Gastrocnemius medialis (tissue), 4 donors: ENCODE data around the gene ITPR3. TPM values are rescaled to one million over a fixed set of nuclear protein-coding genes. Genes with fewer than 3 reads are reported as not detected.

Experiments
- ATAC-seq, 2 donors: fragments of 150-250 bp; one replicate each; pipeline ENCODE4 v1.9.1; 2016
- DNase-seq, 2 donors: peaks; one replicate each; pipeline ENCODE4 v3.0.0-alpha.2; 2019
- H3K27ac ChIP-seq, 4 donors: fragments of 200-600 bp; sonication (generic); 1 replicate in 1 of 4; 2 replicates in 3 of 4; pipeline ENCODE4 v1.5.1; 2016 to 2018; ENCODE audit warnings: mild to moderate bottlenecking in 2 of 4, moderate library complexity in 1 of 4
- H3K27me3 ChIP-seq, 3 donors: fragments of 200-600 bp; sonication (generic) in 2 of 3; 1 replicate in 1 of 3; 2 replicates in 2 of 3; pipeline versions ENCODE4 v1.5.1 to v1.6.0; 2016 to 2019; ENCODE audit warnings: mild to moderate bottlenecking in 1 of 3, moderate library complexity in 1 of 3
- H3K36me3 ChIP-seq, 2 donors: fragments of 200-600 bp; sonication (generic) in 1 of 2; one replicate each; pipeline ENCODE4 v1.5.1; 2017 to 2018
- H3K4me1 ChIP-seq, 2 donors: fragments of 200-600 bp; sonication (generic) in 1 of 2; one replicate each; pipeline ENCODE4 v1.5.1; 2016 to 2017; ENCODE audit warnings: mild to moderate bottlenecking in 2 of 2
- H3K4me3 ChIP-seq, 4 donors: fragments of 200-600 bp; sonication (generic) in 3 of 4; 1 replicate in 1 of 4; 2 replicates in 3 of 4; pipeline ENCODE4 v1.5.1; 2016 to 2019; ENCODE audit warnings: mild to moderate bottlenecking in 2 of 4
- H3K9me3 ChIP-seq, 3 donors: fragments of 200-600 bp; sonication (generic) in 2 of 3; 1 replicate in 1 of 3; 2 replicates in 2 of 3; pipeline ENCODE4 v1.5.1; 2016 to 2019
- POLR2A ChIP-seq, 2 donors: fragments of 450-650 bp; IDR thresholded peaks; one replicate each; pipeline ENCODE4 v1.6.1; 2017; ENCODE audit warnings: antibody characterized with exemption in 2 of 2, mild to moderate bottlenecking in 2 of 2, moderate library complexity in 2 of 2
- in situ Hi-C, 4 donors: fragments of 200-750 bp; cut with MboI; loops; one replicate each; pipeline versions ENCODE4 v1.15.0 to v1.8.0; 2017; ENCODE audit warnings: low sequenced_read_pairs in 4 of 4
- intact Hi-C: fragments of 100-400 bp; cut with DNase I; formaldehyde crosslinking; loops from one replicate; pipeline ENCODE4 v1.15.1; 2023; ENCODE audit warnings: low total_unique reads
- total RNA-seq, 4 donors: library from RNA; depleted of rRNA; stranded (reverse); fragments of >200 nt; gene quantifications; one replicate each; pipeline versions ENCODE4 v1.1.0 to v1.2.3, GENCODE V29; 2016
- TF ChIP-seq, protein P1 (sequence below), 5 experiments: fragments of 450-650 bp in 3 of 5; fragments of 200-600 bp in 2 of 5; sonication (generic) in 2 of 5; IDR thresholded peaks in 4 of 5; conservative IDR thresholded peaks in 1 of 5; 1 replicate in 4 of 5; 2 replicates in 1 of 5; pipeline ENCODE4 v1.5.1; 2016 to 2019; ENCODE audit warnings: antibody characterized with exemption in 5 of 5, mild to moderate bottlenecking in 3 of 5, moderate library complexity in 3 of 5

The ITPR3 gene
- total RNA-seq, 4 donors from 2014 or later, result 1.9 to 6.8 (median 4.2) TPM

DNA sequence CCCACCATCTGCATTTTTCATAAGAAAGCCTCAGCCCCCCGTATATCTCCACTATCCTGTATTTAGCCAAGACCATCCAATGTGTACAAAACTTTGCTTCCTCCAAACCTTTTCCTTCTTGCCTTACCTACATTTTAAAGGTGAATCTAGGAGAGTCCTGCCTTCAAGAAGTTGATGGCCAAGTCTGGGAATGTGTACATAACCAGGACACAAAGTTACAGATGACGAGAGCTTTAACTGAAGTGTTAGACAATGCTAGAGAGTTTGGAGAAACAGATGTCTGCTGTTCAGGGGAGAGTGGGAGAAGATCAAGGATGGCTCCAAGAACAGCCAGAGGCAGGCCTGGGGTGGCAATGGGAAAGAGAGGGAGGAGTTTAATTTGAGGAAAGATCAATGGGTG, 92.7 kb downstream of the ITPR3 start:
- Histone ChIP-seq H3K9me3 (no peaks in the 10 kb centered on the region), H3K4me1 (peaks cover 28 to 35% of the 10 kb centered on the region in 2 donors), H3K36me3 (peaks cover 0 to 1% of the 10 kb centered on the region in 2 donors), H3K27me3 (no peaks in the 10 kb centered on the region), H3K27ac (peak overlapping the region; percentile 34 to 63 (median 56)), H3K4me3 (no peak overlapping the region)
- DNase-seq (no peak), ATAC-seq (no peak)
- intact Hi-C loops, result no loop called here
- TF ChIP-seq, protein P1, sequence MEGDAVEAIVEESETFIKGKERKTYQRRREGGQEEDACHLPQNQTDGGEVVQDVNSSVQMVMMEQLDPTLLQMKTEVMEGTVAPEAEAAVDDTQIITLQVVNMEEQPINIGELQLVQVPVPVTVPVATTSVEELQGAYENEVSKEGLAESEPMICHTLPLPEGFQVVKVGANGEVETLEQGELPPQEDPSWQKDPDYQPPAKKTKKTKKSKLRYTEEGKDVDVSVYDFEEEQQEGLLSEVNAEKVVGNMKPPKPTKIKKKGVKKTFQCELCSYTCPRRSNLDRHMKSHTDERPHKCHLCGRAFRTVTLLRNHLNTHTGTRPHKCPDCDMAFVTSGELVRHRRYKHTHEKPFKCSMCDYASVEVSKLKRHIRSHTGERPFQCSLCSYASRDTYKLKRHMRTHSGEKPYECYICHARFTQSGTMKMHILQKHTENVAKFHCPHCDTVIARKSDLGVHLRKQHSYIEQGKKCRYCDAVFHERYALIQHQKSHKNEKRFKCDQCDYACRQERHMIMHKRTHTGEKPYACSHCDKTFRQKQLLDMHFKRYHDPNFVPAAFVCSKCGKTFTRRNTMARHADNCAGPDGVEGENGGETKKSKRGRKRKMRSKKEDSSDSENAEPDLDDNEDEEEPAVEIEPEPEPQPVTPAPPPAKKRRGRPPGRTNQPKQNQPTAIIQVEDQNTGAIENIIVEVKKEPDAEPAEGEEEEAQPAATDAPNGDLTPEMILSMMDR (IDR thresholded peaks at IDR 0.05 in 4 of 5, conservative IDR thresholded peaks at IDR 0.05 in 1 of 5), result no peak
- TF ChIP-seq POLR2A (IDR thresholded peaks at IDR 0.05), result no peak
- in situ Hi-C loops, result loop anchor here in 1 of 4 donors (5.0 kb wide), 1 partner anchor 49 kb away; no protein-coding TSS in a partner anchor

DNA sequence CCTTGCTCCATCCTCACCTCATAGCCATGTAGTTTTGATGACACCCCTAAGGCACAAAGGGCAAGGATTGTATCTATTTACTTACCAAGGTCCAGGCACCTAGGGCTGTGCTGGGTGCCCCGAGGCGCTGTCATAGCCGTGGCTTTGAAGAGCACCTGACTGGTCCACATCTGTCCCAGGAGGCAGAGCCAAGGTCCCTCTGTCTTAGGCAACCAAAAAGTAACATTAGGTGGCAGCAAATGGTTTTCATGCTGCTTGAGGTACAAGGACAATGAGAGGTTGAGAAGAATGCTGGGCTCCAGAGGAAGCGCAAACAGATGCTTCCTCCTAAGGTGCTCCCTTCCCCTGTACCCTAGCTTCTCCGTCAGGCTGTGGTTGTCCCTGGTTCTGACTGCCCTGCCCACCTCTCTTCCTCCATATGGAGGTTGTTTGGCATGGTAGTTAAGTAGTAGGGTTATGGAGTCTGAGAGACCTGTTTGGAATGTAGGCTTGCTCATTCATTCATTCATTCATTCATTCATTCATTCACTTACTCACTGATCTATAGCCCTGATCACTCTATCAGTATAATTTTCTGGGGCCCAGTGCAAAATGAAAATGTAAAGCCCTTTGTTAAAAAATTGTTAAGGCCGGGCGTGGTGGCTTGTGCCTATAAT, 93.4 kb downstream of the ITPR3 start:
- H3K9me3 ChIP-seq, result no peaks in the 10 kb centered on the region
- intact Hi-C loops (no loop called here), in situ Hi-C loops (loop anchor here in 2 of 4 donors (5.0 kb wide), 1 partner anchor 48 kb away; no protein-coding TSS in a partner anchor)
- peak overlapping the region; percentile 34 to 63 (median 56) for H3K27ac ChIP-seq
- ATAC-seq (peak in 1 of 2 donors; percentile 42), DNase-seq (peak in 1 of 2 donors; percentile 76)
- no peak overlapping the region for H3K4me3 ChIP-seq
- H3K36me3 ChIP-seq, result no peaks in the 10 kb centered on the region
- H3K27me3 ChIP-seq, result no peaks in the 10 kb centered on the region
- H3K4me1 ChIP-seq, result peaks cover 28% of the 10 kb centered on the region in 2 donors
- peak in 1 of 2 donors; percentile 10 for TF ChIP-seq POLR2A (IDR thresholded peaks at IDR 0.05)
- TF ChIP-seq, protein P1 (IDR thresholded peaks at IDR 0.05 in 4 of 5, conservative IDR thresholded peaks at IDR 0.05 in 1 of 5), result no peak

DNA sequence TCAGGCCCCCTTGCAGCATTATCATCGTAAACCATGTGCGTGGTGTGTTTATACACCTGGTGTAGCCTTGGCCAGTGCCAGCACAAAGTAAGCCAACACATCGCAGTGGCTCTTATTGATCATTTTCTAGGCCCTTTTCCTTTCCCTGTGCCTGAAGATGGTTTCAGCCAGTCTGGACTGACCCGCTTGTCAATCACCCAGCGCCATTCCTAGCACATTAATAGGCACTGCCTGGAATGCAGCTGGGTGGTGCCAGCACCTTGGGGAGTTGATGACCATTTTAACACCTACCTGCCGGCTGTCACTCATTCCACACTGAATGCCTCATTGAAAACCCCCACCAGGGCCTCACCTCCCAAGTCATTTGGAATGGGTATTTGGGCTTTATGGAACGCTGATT, 95.3 kb downstream of the ITPR3 start:
- peak overlapping the region in 1 of 4 donors; percentile 98 for H3K27ac ChIP-seq
- ATAC-seq (no peak), DNase-seq (no peak)
- peaks cover 11 to 12% of the 10 kb centered on the region in 2 donors for H3K4me1 ChIP-seq
- no peak overlapping the region for H3K4me3 ChIP-seq
- in situ Hi-C loops (loop anchor here in 1 of 4 donors (5.0 kb wide), 1 partner anchor 46 kb away; no protein-coding TSS in a partner anchor), intact Hi-C loops (no loop called here)
- no peaks in the 10 kb centered on the region for H3K9me3 ChIP-seq
- no peaks in the 10 kb centered on the region for H3K27me3 ChIP-seq
- TF ChIP-seq, protein P1 (IDR thresholded peaks at IDR 0.05 in 4 of 5, conservative IDR thresholded peaks at IDR 0.05 in 1 of 5), result no peak
- no peak for TF ChIP-seq POLR2A (IDR thresholded peaks at IDR 0.05)
- H3K36me3 ChIP-seq, result no peaks in the 10 kb centered on the region

DNA sequence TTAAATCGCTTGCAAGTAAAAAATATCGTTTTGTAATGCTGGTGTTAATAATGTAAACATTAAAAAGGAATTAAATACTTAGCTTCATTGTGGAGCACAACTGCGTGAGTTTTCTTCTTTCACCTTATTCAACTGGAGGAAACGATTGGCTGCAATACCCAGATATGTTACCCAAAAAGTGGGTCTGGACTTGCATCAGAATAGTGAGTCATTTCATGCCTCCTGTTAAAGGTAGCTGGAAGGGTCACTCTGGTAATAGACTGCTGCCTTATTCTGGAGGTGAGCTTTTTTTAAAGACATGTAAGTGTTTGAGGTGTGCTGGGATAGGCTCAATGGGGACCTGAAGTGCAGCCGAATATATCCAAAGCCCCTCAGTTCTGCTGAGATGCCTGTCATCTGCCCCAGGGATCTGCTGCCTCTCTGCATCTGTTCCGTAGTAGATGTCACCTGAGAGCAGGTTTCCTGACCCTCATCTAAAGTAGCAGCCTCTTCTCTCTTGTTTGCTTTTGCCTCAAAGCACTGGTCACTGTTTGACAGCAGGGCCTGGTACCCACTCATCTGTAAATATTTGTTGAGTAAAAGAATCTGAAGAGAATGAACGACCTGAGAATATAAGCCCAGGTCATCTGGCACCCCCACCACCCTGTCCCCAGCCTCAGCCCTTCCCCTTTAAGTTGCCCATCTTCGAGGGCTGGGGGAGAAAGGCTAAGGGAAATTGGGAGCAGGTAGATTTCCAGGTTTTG, 95.9 kb downstream of the ITPR3 start:
- peaks cover 8 to 9% of the 10 kb centered on the region in 2 donors for H3K4me1 ChIP-seq
- H3K9me3 ChIP-seq, result no peaks in the 10 kb centered on the region
- no peak for DNase-seq
- H3K36me3 ChIP-seq, result peaks cover 0 to 5% of the 10 kb centered on the region in 2 donors
- no peak for ATAC-seq
- H3K27ac ChIP-seq, result peak overlapping the region; percentile 49 to 100 (median 87)
- in situ Hi-C loops, result loop anchor here in 1 of 4 donors (5.0 kb wide), 1 partner anchor 45 kb away; no protein-coding TSS in a partner anchor
- TF ChIP-seq, protein P1 (IDR thresholded peaks at IDR 0.05 in 4 of 5, conservative IDR thresholded peaks at IDR 0.05 in 1 of 5), result no peak
- TF ChIP-seq POLR2A (IDR thresholded peaks at IDR 0.05), result no peak
- H3K27me3 ChIP-seq, result no peaks in the 10 kb centered on the region
- intact Hi-C loops, result no loop called here
- H3K4me3 ChIP-seq, result no peak overlapping the region
